Caki2 (cell line): ENCODE measurements around the gene HSD17B10. TPM values are rescaled to one million over a fixed set of nuclear protein-coding genes. Genes with fewer than 3 reads are reported as not detected.

Experiments
- total RNA-seq: library from RNA; depleted of rRNA; stranded (reverse); fragments of >200 nt; shearing (Covaris generic); gene quantifications from 2 replicates; pipeline ENCODE4 v1.2.3, GENCODE V29; 2014; ENCODE audit warnings: low replicate concordance; rRNA removed

The HSD17B10 gene
- total RNA-seq, 1 experiment from 2014 or later: 133 TPM

Other genes starting within 250 kb of the HSD17B10 start
- 64.8 and 144 TPM in 2 replicates for gene KDM5C, start 209.2 kb downstream of the HSD17B10 start, total RNA-seq
- gene IQSEC2, start 152.8 kb downstream of the HSD17B10 start, total RNA-seq: 7.1 and 9.9 TPM in 2 replicates
- 6.2 and 11.7 TPM in 2 replicates for gene SMC1A, start 11.7 kb downstream of the HSD17B10 start, total RNA-seq
- gene RIBC1, start 11.5 kb downstream of the HSD17B10 start, total RNA-seq: 0.84 and 1.1 TPM in 2 replicates